Measurements from ENCODE around the gene AGBL1.
"Not testable (repeated sequence)": the region's sequence is repeated elsewhere in the genome, so short reads cannot be mapped to it uniquely, and the experiment has no call there.

- not testable (repeated sequence) for TF ChIP-seq POLR2A, CTCF, EP300 (IDR thresholded peaks at IDR 0.05)
Observed at GRCh38 chr15:86878844-86879243, 799.2 kb downstream of the AGBL1 start.
